OCI-LY3 (cell line): ENCODE data around the gene CXCR5.

Experiments
- H2AFZ ChIP-seq: fragments of 200-600, 300-600 bp; shearing (Covaris generic); 2 replicates; pipeline ENCODE4 v1.6.0; 2014; ENCODE audit warnings: antibody characterized with exemption, low read depth, low read length
- H3K27ac ChIP-seq: fragments of 200-600, 300-600 bp; sonication (generic); 2 replicates; pipeline ENCODE4 v1.5.1; 2014; ENCODE audit warnings: mild to moderate bottlenecking, low read length, moderate library complexity, mixed read lengths
- H3K27me3 ChIP-seq: fragments of 200-600, 300-600 bp; sonication (generic); 2 replicates; pipeline ENCODE4 v1.6.1; 2014; ENCODE audit warnings: low read depth, low read length, mixed read lengths
- H3K36me3 ChIP-seq: fragments of 200-600, 300-600 bp; sonication (generic); replicated peaks from 2 replicates; pipeline ENCODE3; 2014; ENCODE audit warnings: low read depth, low read length, mixed read lengths
- H3K4me1 ChIP-seq: fragments of 300-600, 200-600 bp; sonication (generic); 2 replicates; pipeline ENCODE4 v1.6.1; 2014; ENCODE audit warnings: low read length, mixed read lengths
- H3K4me2 ChIP-seq: fragments of 200-600, 300-600 bp; sonication (generic); 2 replicates; pipeline ENCODE4 v1.6.1; 2014; ENCODE audit warnings: low read length, mixed read lengths
- H3K4me3 ChIP-seq: fragments of 300-600, 200-600 bp; sonication (generic); 2 replicates; pipeline ENCODE4 v1.5.1; 2014; ENCODE audit warnings: antibody characterized with exemption, mild to moderate bottlenecking, low read length, moderate library complexity
- H3K79me2 ChIP-seq: fragments of 300-600, 200-600 bp; shearing (Covaris generic); 2 replicates; pipeline ENCODE4 v1.6.1; 2014; ENCODE audit warnings: mild to moderate bottlenecking, low read length, mixed read lengths
- H3K9ac ChIP-seq: fragments of 300-600, 200-600 bp; shearing (Covaris generic); 2 replicates; pipeline ENCODE4 v1.6.0; 2014; ENCODE audit warnings: mild to moderate bottlenecking, low read length, moderate library complexity
- H3K9me3 ChIP-seq: fragments of 200-600, 300-600 bp; shearing (Covaris generic); 2 replicates; pipeline ENCODE4 v1.6.1; 2014; ENCODE audit warnings: low read length, mixed read lengths; ENCODE audit not compliant: insufficient read depth
- H4K20me1 ChIP-seq: fragments of 200-600, 300-600 bp; sonication (generic); 2 replicates; pipeline ENCODE4 v1.6.1; 2016; ENCODE audit warnings: low read length, mixed read lengths; ENCODE audit not compliant: insufficient read depth
- EZH2phosphoT487 ChIP-seq: fragments of 200-600 bp; shearing (Covaris generic); IDR thresholded peaks from 2 replicates; pipeline ENCODE4 v1.6.1; 2018; ENCODE audit warnings: antibody characterized with exemption, mixed run types, low read depth
- TF ChIP-seq, protein P1 (sequence below): fragments of 200-600, 300-600 bp; sonication (generic); IDR thresholded peaks from 2 replicates; pipeline ENCODE4 v1.5.1; 2014; ENCODE audit warnings: antibody characterized with exemption, low read length, low read depth

The CXCR5 gene

DNA sequence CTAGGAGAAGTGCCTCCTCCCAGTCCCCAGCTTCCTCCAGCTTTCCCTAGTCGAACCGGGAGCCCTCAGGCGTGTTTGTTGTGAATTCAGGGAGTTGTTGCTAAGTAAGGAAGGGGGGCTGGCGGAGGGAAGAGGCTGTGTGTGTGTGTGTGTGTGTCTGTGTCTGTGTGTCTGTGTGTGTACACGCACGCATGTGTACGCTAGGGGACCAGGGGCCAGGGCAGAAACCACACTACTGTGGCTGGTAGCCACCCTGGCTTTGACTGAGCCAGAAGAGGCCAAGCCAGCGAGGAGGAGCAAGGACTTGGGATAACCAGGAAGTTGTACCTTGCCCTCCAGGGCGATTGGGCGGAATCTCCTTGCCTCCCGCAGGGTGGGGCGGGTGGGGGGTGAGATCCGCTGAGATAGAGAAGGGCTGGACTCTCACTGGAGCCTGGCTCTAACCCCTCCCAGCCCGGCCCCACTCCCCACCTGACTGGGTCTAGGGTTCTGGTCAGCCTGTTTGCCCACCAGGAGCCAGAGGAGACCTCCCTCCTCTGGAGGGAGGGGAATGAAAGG is 34.5 kb downstream of the CXCR5 start:
- Histone ChIP-seq H4K20me1 (peaks cover 9% of the 10 kb centered on the region; the same call in 1 of the 2 replicates), H3K4me3 (no peak overlapping the region), H3K79me2 (peaks cover 11% of the 10 kb centered on the region), H3K4me2 (no peak overlapping the region), H3K27me3 (no peaks in the 10 kb centered on the region), H3K9me3 (no peaks in the 10 kb centered on the region), H3K36me3 (no peaks in the 10 kb centered on the region), H2AFZ (no peak overlapping the region), H3K4me1 (peaks cover 25% of the 10 kb centered on the region), H3K9ac (no peak overlapping the region), H3K27ac (no peak overlapping the region)
- TF ChIP-seq, protein P1, sequence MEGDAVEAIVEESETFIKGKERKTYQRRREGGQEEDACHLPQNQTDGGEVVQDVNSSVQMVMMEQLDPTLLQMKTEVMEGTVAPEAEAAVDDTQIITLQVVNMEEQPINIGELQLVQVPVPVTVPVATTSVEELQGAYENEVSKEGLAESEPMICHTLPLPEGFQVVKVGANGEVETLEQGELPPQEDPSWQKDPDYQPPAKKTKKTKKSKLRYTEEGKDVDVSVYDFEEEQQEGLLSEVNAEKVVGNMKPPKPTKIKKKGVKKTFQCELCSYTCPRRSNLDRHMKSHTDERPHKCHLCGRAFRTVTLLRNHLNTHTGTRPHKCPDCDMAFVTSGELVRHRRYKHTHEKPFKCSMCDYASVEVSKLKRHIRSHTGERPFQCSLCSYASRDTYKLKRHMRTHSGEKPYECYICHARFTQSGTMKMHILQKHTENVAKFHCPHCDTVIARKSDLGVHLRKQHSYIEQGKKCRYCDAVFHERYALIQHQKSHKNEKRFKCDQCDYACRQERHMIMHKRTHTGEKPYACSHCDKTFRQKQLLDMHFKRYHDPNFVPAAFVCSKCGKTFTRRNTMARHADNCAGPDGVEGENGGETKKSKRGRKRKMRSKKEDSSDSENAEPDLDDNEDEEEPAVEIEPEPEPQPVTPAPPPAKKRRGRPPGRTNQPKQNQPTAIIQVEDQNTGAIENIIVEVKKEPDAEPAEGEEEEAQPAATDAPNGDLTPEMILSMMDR, result no peak
- TF ChIP-seq EZH2phosphoT487, result no peak

DNA sequence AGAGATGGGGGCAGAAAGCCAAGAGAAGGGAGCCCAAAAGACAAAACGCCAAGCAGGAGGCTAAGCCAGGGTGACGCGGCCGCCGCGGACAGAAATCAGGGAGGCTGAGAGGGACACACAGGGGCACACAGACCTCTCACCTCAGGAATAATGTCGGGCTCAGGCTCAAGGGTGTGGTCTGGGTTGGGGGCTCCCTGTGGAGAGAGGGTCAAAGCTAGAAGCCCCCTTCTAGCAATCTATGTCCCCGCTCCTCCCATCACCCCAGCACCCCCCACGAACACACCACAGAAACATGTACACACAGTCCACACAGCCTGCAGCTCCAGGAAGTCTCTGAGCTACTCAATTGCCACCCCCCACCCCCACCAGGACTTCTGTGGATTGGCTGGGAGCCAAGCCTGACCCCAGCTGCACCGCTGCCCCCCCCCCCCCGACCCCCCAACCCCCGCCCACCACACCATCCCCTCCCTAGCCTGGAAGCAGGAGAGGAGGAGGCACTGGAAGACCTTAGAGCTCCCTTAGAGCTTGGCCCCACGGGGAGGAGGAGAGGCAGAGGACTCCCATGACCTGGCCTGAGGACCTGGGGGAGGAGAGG is 35.1 kb downstream of the CXCR5 start:
- Histone ChIP-seq H3K4me2 (no peak overlapping the region), H3K27ac (no peak overlapping the region), H2AFZ (no peak overlapping the region), H3K27me3 (no peaks in the 10 kb centered on the region), H3K36me3 (no peaks in the 10 kb centered on the region), H3K79me2 (peaks cover 16% of the 10 kb centered on the region), H4K20me1 (peaks cover 9% of the 10 kb centered on the region; the same call in 1 of the 2 replicates), H3K4me3 (no peak overlapping the region), H3K9me3 (no peaks in the 10 kb centered on the region), H3K9ac (no peak overlapping the region), H3K4me1 (peaks cover 24% of the 10 kb centered on the region)
- TF ChIP-seq, protein P1, result no peak
- no peak for TF ChIP-seq EZH2phosphoT487

GRCh38 chr11:118921121-118921928 is 37.6 kb downstream of the CXCR5 start:
- H3K36me3 ChIP-seq, result no peaks in the 10 kb centered on the region
- peaks cover 13% of the 10 kb centered on the region for H3K4me1 ChIP-seq
- no peak for TF ChIP-seq EZH2phosphoT487
- TF ChIP-seq, protein P1, result no peak
- no peak overlapping the region for H3K4me2 ChIP-seq
- H3K27me3 ChIP-seq, result no peaks in the 10 kb centered on the region
- H3K79me2 ChIP-seq, result peaks cover 32% of the 10 kb centered on the region
- no peak overlapping the region for H2AFZ ChIP-seq
- H3K27ac ChIP-seq, result no peak overlapping the region
- H4K20me1 ChIP-seq, result peaks cover 9% of the 10 kb centered on the region; the same call in 1 of the 2 replicates
- H3K4me3 ChIP-seq, result no peak overlapping the region
- H3K9ac ChIP-seq, result no peak overlapping the region
- H3K9me3 ChIP-seq, result no peaks in the 10 kb centered on the region

DNA sequence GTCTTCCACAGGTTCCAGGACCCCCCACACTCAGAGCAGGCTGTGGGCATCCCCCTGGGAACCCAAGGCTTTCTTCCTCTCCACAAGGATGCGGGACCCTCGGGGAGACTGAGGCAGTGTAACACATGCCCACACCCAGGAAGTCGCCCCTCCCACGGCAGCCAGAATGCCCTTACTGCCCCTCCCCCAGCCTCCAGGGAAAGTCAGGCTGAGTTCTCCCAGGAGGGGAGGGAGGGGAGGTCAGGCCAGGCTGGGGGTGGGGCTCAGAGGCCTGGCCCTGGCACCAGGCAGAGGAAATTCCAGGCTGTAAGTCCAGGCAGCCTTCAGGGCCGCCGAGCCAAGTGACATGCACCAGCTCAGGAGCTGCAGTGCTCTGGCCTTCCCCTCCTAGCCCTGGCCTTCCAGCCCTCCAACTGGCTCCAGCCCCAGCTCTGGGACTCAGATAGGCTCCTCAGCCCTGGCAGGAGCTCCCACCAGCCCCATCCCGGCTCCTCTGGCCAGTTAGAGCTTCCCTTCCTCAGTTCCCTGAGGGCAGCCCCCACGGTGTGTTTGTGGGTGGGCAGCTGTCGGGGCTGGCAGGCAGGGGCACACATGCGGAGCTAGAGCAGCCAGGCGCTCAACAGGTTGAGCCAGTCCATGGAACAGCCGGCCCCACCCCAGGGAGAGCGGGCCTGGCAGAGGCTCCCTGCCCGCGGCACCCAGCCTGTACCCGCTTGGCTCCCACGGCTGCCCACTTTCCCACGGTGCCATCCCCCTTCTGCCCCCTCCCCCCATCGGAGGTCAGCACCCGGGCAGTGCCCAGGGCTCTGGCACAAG is 38.4 kb downstream of the CXCR5 start:
- no peak overlapping the region for H3K4me2 ChIP-seq
- TF ChIP-seq, protein P1, result no peak
- TF ChIP-seq EZH2phosphoT487, result no peak
- no peak overlapping the region for H2AFZ ChIP-seq
- H3K9me3 ChIP-seq, result no peaks in the 10 kb centered on the region
- no peak overlapping the region for H3K9ac ChIP-seq
- H3K27me3 ChIP-seq, result no peaks in the 10 kb centered on the region
- no peak overlapping the region for H3K4me3 ChIP-seq
- no peak overlapping the region for H3K27ac ChIP-seq
- peaks cover 32% of the 10 kb centered on the region for H3K79me2 ChIP-seq
- H3K4me1 ChIP-seq, result peaks cover 21% of the 10 kb centered on the region
- H4K20me1 ChIP-seq, result peaks cover 9% of the 10 kb centered on the region; the same call in 1 of the 2 replicates
- H3K36me3 ChIP-seq, result no peaks in the 10 kb centered on the region
